Mesenchymal stem cell (in vitro differentiated cells and primary cell): ENCODE data around the gene ZFPL1.

ENCODE experiments used
- DNase-seq: peaks from one replicate; pipeline ENCODE4 v3.0.0-alpha.2; 2013
- H2AFZ ChIP-seq: one replicate; pipeline ENCODE4 v1.6.1; 2013; ENCODE audit warnings: low read depth, mild to moderate bottlenecking, control low read depth, inconsistent platforms, low read length, moderate library complexity
- H2AK5ac ChIP-seq: 2 replicates; pipeline ENCODE4 v1.6.1; 2013; ENCODE audit warnings: low read length, moderate library complexity, mild to moderate bottlenecking, inconsistent platforms; ENCODE audit not compliant: severe bottlenecking
- H2BK120ac ChIP-seq: one replicate; pipeline ENCODE4 v1.6.1; 2013; ENCODE audit warnings: low read depth, mild to moderate bottlenecking, inconsistent platforms, low read length, moderate library complexity
- H2BK12ac ChIP-seq, 2 experiments: one replicate each; pipeline ENCODE4 v1.6.1; 2013; ENCODE audit warnings: inconsistent platforms in 2 of 2, low read length in 2 of 2, mild to moderate bottlenecking in 2 of 2, moderate library complexity in 2 of 2, control low read depth in 1 of 2
- H2BK15ac ChIP-seq: one replicate; pipeline ENCODE4 v1.6.1; 2013; ENCODE audit warnings: mild to moderate bottlenecking, low read depth, inconsistent platforms; ENCODE audit not compliant: poor library complexity, severe bottlenecking
- H2BK5ac ChIP-seq: 2 replicates; pipeline ENCODE4 v1.6.1; 2013; ENCODE audit warnings: low read depth, mild to moderate bottlenecking, low read length, control low read depth, inconsistent platforms; ENCODE audit not compliant: poor library complexity, severe bottlenecking
- H3K14ac ChIP-seq, 2 experiments: one replicate each; pipeline ENCODE4 v1.6.1; 2013; ENCODE audit warnings: inconsistent platforms in 2 of 2, low read length in 2 of 2, control low read depth in 1 of 2, mild to moderate bottlenecking in 1 of 2, moderate library complexity in 1 of 2
- H3K18ac ChIP-seq, 2 experiments: one replicate each; pipeline ENCODE4 v1.6.1; 2013; ENCODE audit warnings: inconsistent platforms in 2 of 2, low read length in 2 of 2, control low read depth in 1 of 2, low read depth in 1 of 2, mild to moderate bottlenecking in 1 of 2
- H3K23ac ChIP-seq, 2 experiments: one replicate each; pipeline ENCODE4 v1.6.1; 2013; ENCODE audit warnings: inconsistent platforms in 2 of 2, low read length in 2 of 2, mild to moderate bottlenecking in 2 of 2, moderate library complexity in 2 of 2, control low read depth in 1 of 2
- H3K27ac ChIP-seq: 2 replicates; pipeline ENCODE4 v1.5.1; 2013; ENCODE audit warnings: mild to moderate bottlenecking, moderate library complexity, low read length, control low read depth, inconsistent platforms; ENCODE audit not compliant: poor library complexity, severe bottlenecking
- H3K27me3 ChIP-seq, 2 experiments: 2 replicates each; pipeline versions ENCODE4 v1.6.1 to v1.7.0; 2013; ENCODE audit warnings: low read length in 2 of 2, mild to moderate bottlenecking in 2 of 2, moderate library complexity in 2 of 2, control low read depth in 1 of 2, inconsistent platforms in 1 of 2; ENCODE audit not compliant: control insufficient read depth in 1 of 2, insufficient read depth in 1 of 2
- H3K36me3 ChIP-seq, 2 experiments: 2 replicates each; pipeline versions ENCODE4 v1.6.1 to v1.7.0; 2013; ENCODE audit warnings: low read length in 2 of 2, control low read depth in 1 of 2, inconsistent platforms in 1 of 2, low read depth in 1 of 2, mild to moderate bottlenecking in 1 of 2; ENCODE audit not compliant: insufficient read depth in 2 of 2, control insufficient read depth in 1 of 2
- H3K4ac ChIP-seq, 2 experiments: one replicate each; pipeline ENCODE4 v1.6.1; 2013; ENCODE audit warnings: inconsistent platforms in 2 of 2, low read length in 2 of 2, mild to moderate bottlenecking in 2 of 2, moderate library complexity in 2 of 2, control low read depth in 1 of 2, low read depth in 1 of 2
- H3K4me1 ChIP-seq: 2 replicates; pipeline ENCODE4 v1.6.1; 2013; ENCODE audit warnings: low read depth, low read length, control low read depth; ENCODE audit not compliant: control insufficient read depth, insufficient read depth
- H3K4me2 ChIP-seq: 2 replicates; pipeline ENCODE4 v1.6.1; 2013; ENCODE audit warnings: low read length, mild to moderate bottlenecking, inconsistent platforms; ENCODE audit not compliant: poor library complexity, severe bottlenecking
- H3K4me3 ChIP-seq, 2 experiments: 2 replicates each; pipeline versions ENCODE4 v1.5.1 to v1.7.0; 2013; ENCODE audit warnings: low read length in 2 of 2, mild to moderate bottlenecking in 2 of 2, control low read depth in 1 of 2, low read depth in 1 of 2; ENCODE audit not compliant: insufficient read depth in 1 of 2
- H3K79me1 ChIP-seq: replicated peaks from 2 replicates; pipeline ENCODE4 v1.6.1; 2013; ENCODE audit warnings: mild to moderate bottlenecking, control low read depth, low read length, inconsistent platforms; ENCODE audit not compliant: poor library complexity, severe bottlenecking
- H3K9ac ChIP-seq: 2 replicates; pipeline ENCODE4 v1.7.0; 2013; ENCODE audit warnings: mild to moderate bottlenecking, low read length, moderate library complexity
- H3K9me3 ChIP-seq: 2 replicates; pipeline ENCODE4 v1.7.0; 2013; ENCODE audit warnings: mild to moderate bottlenecking, low read length; ENCODE audit not compliant: control insufficient read depth
- H4K8ac ChIP-seq: one replicate; pipeline ENCODE4 v1.6.1; 2013; ENCODE audit warnings: inconsistent platforms, mild to moderate bottlenecking, low read length, moderate library complexity
- H4K91ac ChIP-seq: one replicate; pipeline ENCODE4 v1.6.1; 2013; ENCODE audit warnings: mild to moderate bottlenecking, low read length, inconsistent platforms
- WGBS: methylation state at CpG from one replicate; pipeline ENCODE4 v1.1.7; 2013; ENCODE audit warnings: mixed read lengths; 5-methylcytosine and 5-hydroxymethylcytosine counted together

The ZFPL1 gene

GRCh38 chr11:65086809-65087208 lies 2.8 kb downstream of the ZFPL1 start:
- no peak overlapping the region for H2BK15ac ChIP-seq
- H3K23ac ChIP-seq = no peak overlapping the region
- H3K4me2 ChIP-seq = no peak overlapping the region
- no peak overlapping the region for H3K27ac ChIP-seq
- DNase-seq = no peak
- H3K14ac ChIP-seq = no peak overlapping the region
- peaks cover 46 to 53% of the 10 kb centered on the region in 2 experiments for H3K36me3 ChIP-seq
- H3K27me3 ChIP-seq = no peaks in the 10 kb centered on the region
- H3K4me3 ChIP-seq = no peak overlapping the region
- H3K4ac ChIP-seq = no peak overlapping the region
- H2BK5ac ChIP-seq = no peak overlapping the region
- no peak overlapping the region for H4K8ac ChIP-seq
- H3K9me3 ChIP-seq = no peaks in the 10 kb centered on the region
- H3K18ac ChIP-seq = no peak overlapping the region
- WGBS = 99% methylated on average over 9 of the region's 9 CpGs
- peaks cover 28% of the 10 kb centered on the region for H3K79me1 ChIP-seq
- H2BK12ac ChIP-seq = no peak overlapping the region
- H2AK5ac ChIP-seq = no peak overlapping the region
- H3K9ac ChIP-seq = no peak overlapping the region
- H2BK120ac ChIP-seq = no peak overlapping the region
- no peak overlapping the region for H4K91ac ChIP-seq
- H3K4me1 ChIP-seq = peaks cover 11% of the 10 kb centered on the region
- no peak overlapping the region for H2AFZ ChIP-seq

DNA sequence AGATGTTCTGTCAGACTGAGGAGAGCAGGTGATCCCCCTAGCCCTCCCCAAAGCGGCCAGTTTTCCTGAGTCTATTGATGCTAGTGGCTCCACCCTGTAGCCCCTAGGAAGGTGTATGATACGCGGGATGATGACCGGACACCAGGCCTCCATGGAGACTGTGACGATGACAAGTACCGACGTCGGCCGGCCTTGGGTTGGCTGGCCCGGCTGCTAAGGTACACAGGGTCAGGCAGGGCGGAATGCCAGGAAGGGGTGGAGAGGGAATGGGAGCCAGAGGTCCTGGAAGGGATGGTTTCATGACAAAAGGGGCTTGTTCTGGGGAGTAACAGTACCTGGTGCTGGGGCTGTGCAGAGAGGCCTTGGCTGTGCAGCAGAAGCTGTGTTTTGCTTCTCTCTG lies 3.2 kb downstream of the ZFPL1 start:
- no peak overlapping the region for H3K4me3 ChIP-seq
- H3K4me1 ChIP-seq = peaks cover 11% of the 10 kb centered on the region
- H2BK120ac ChIP-seq = no peak overlapping the region
- H3K27ac ChIP-seq = no peak overlapping the region
- WGBS = 93% methylated on average over 11 of the region's 11 CpGs
- no peak overlapping the region for H2BK15ac ChIP-seq
- H4K91ac ChIP-seq = no peak overlapping the region
- H3K23ac ChIP-seq = no peak overlapping the region
- H4K8ac ChIP-seq = no peak overlapping the region
- H3K36me3 ChIP-seq = peaks cover 46 to 53% of the 10 kb centered on the region in 2 experiments
- H3K27me3 ChIP-seq = no peaks in the 10 kb centered on the region
- H3K4ac ChIP-seq = no peak overlapping the region
- H3K9me3 ChIP-seq = no peaks in the 10 kb centered on the region
- no peak overlapping the region for H2AK5ac ChIP-seq
- H2BK5ac ChIP-seq = no peak overlapping the region
- H3K79me1 ChIP-seq = peaks cover 24% of the 10 kb centered on the region
- H3K9ac ChIP-seq = no peak overlapping the region
- H2AFZ ChIP-seq = no peak overlapping the region
- H2BK12ac ChIP-seq = no peak overlapping the region
- no peak overlapping the region for H3K14ac ChIP-seq
- DNase-seq = no peak
- H3K4me2 ChIP-seq = no peak overlapping the region
- H3K18ac ChIP-seq = no peak overlapping the region

- H3K4ac ChIP-seq = no peak overlapping the region
- no peak overlapping the region for H2BK12ac ChIP-seq
- peaks cover 46 to 53% of the 10 kb centered on the region in 2 experiments for H3K36me3 ChIP-seq
- no peaks in the 10 kb centered on the region for H3K27me3 ChIP-seq
- H3K4me1 ChIP-seq = peaks cover 11% of the 10 kb centered on the region
- WGBS = 97% methylated on average over 14 of the region's 15 CpGs
- H4K91ac ChIP-seq = no peak overlapping the region
- no peak overlapping the region for H3K18ac ChIP-seq
- no peak overlapping the region for H3K23ac ChIP-seq
- H2BK5ac ChIP-seq = no peak overlapping the region
- no peak for DNase-seq
- no peak overlapping the region for H2BK120ac ChIP-seq
- H2BK15ac ChIP-seq = no peak overlapping the region
- no peak overlapping the region for H4K8ac ChIP-seq
- no peak overlapping the region for H2AFZ ChIP-seq
- no peaks in the 10 kb centered on the region for H3K9me3 ChIP-seq
- H3K9ac ChIP-seq = no peak overlapping the region
- no peak overlapping the region for H2AK5ac ChIP-seq
- no peak overlapping the region for H3K4me3 ChIP-seq
- peaks cover 22% of the 10 kb centered on the region for H3K79me1 ChIP-seq
- no peak overlapping the region for H3K27ac ChIP-seq
- no peak overlapping the region for H3K14ac ChIP-seq
- H3K4me2 ChIP-seq = no peak overlapping the region
Measured at GRCh38 chr11:65087827-65088226, 3.8 kb downstream of the ZFPL1 start.

GRCh38 chr11:65089621-65090020 lies 5.6 kb downstream of the ZFPL1 start:
- Histone ChIP-seq H3K4me3 (no peak overlapping the region), H2AFZ (no peak overlapping the region), H3K27ac (no peak overlapping the region), H2BK5ac (no peak overlapping the region), H3K4me1 (peaks cover 6% of the 10 kb centered on the region), H4K8ac (no peak overlapping the region), H2BK15ac (no peak overlapping the region), H3K23ac (no peak overlapping the region), H2BK12ac (no peak overlapping the region), H2AK5ac (no peak overlapping the region), H2BK120ac (no peak overlapping the region), H3K4me2 (no peak overlapping the region), H3K14ac (no peak overlapping the region), H3K4ac (no peak overlapping the region), H3K79me1 (peaks cover 19% of the 10 kb centered on the region), H3K27me3 (no peaks in the 10 kb centered on the region), H3K36me3 (peaks cover 46 to 53% of the 10 kb centered on the region in 2 experiments), H3K9me3 (no peaks in the 10 kb centered on the region), H3K9ac (no peak overlapping the region), H4K91ac (no peak overlapping the region), H3K18ac (no peak overlapping the region)
- WGBS = 99% methylated on average over 4 of the region's 4 CpGs
- DNase-seq = no peak
